ENCODE data around the gene MAGOH. TPM values are rescaled to one million over a fixed set of nuclear protein-coding genes. Genes with fewer than 3 reads are reported as not detected.
"Not testable (repeated sequence)": the region's sequence is repeated elsewhere in the genome, so short reads cannot be mapped to it uniquely, and the experiment has no call there.

Gene MAGOH
- polyA plus RNA-seq, 1 donor from 2014 or later = 53.3 TPM

GRCh38 chr1:53284224-53285020, 46.1 kb upstream of the MAGOH start:
- no peak overlapping the region for H2AFZ ChIP-seq (ENCODE audit: low read depth, low read length)
- TF ChIP-seq TAF1 (IDR thresholded peaks at IDR 0.05; ENCODE audit: low read depth) = no peak
- TF ChIP-seq MXI1 (conservative IDR thresholded peaks at IDR 0.05; ENCODE audit: poor library complexity, severe bottlenecking) = no peak
- no peak for TF ChIP-seq EP300 (conservative IDR thresholded peaks at IDR 0.05; ENCODE audit: poor library complexity, severe bottlenecking)
- TF ChIP-seq RAD21 (conservative IDR thresholded peaks at IDR 0.05) = no peak
- TF ChIP-seq CTCF (IDR thresholded peaks at IDR 0.05; ENCODE audit: poor library complexity, severe bottlenecking) = no peak
- TF ChIP-seq POLR2AphosphoS5 (IDR thresholded peaks at IDR 0.05) = no peak
- no peak for TF ChIP-seq SMC3 (conservative IDR thresholded peaks at IDR 0.05; ENCODE audit: poor library complexity)
- TF ChIP-seq, protein P1, sequence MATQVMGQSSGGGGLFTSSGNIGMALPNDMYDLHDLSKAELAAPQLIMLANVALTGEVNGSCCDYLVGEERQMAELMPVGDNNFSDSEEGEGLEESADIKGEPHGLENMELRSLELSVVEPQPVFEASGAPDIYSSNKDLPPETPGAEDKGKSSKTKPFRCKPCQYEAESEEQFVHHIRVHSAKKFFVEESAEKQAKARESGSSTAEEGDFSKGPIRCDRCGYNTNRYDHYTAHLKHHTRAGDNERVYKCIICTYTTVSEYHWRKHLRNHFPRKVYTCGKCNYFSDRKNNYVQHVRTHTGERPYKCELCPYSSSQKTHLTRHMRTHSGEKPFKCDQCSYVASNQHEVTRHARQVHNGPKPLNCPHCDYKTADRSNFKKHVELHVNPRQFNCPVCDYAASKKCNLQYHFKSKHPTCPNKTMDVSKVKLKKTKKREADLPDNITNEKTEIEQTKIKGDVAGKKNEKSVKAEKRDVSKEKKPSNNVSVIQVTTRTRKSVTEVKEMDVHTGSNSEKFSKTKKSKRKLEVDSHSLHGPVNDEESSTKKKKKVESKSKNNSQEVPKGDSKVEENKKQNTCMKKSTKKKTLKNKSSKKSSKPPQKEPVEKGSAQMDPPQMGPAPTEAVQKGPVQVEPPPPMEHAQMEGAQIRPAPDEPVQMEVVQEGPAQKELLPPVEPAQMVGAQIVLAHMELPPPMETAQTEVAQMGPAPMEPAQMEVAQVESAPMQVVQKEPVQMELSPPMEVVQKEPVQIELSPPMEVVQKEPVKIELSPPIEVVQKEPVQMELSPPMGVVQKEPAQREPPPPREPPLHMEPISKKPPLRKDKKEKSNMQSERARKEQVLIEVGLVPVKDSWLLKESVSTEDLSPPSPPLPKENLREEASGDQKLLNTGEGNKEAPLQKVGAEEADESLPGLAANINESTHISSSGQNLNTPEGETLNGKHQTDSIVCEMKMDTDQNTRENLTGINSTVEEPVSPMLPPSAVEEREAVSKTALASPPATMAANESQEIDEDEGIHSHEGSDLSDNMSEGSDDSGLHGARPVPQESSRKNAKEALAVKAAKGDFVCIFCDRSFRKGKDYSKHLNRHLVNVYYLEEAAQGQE (IDR thresholded peaks at IDR 0.05; ENCODE audit: borderline replicate concordance) = no peak
- no peak for TF ChIP-seq EZH2 (IDR thresholded peaks at IDR 0.05; ENCODE audit: borderline replicate concordance, insufficient read depth, low read length, poor library complexity, severe bottlenecking)
- peaks cover 11% of the 10 kb centered on the region for H3K36me3 ChIP-seq (ENCODE audit: insufficient read depth, low read length)
- H3K9me2 ChIP-seq (ENCODE audit: insufficient read depth, low read length) = no peaks in the 10 kb centered on the region
- H3K79me2 ChIP-seq (replicated peaks; ENCODE audit: insufficient read depth, low read length) = peaks cover 4% of the 10 kb centered on the region
- no peaks in the 10 kb centered on the region for H3K9me3 ChIP-seq (ENCODE audit: low read length)
- H3K27me3 ChIP-seq (ENCODE audit: insufficient read depth, low read depth, low read length) = no peaks in the 10 kb centered on the region
- no peaks in the 10 kb centered on the region for H4K20me1 ChIP-seq (ENCODE audit: insufficient read depth)
- H3K4me3 ChIP-seq (ENCODE audit: low read length) = no peak overlapping the region
- H3F3A ChIP-seq (ENCODE audit: insufficient read depth, low read length, poor library complexity, severe bottlenecking) = no peaks in the 10 kb centered on the region
- no peak overlapping the region for H3K27ac ChIP-seq (ENCODE audit: low read length)
- no peak overlapping the region for H3K4me2 ChIP-seq (ENCODE audit: low read length)
- H3K9ac ChIP-seq (ENCODE audit: low read length) = no peak overlapping the region

- H3K4me2 ChIP-seq (ENCODE audit: low read length); H3K27ac ChIP-seq (ENCODE audit: low read length); H3K9ac ChIP-seq (ENCODE audit: low read length); H3K9me3 ChIP-seq (ENCODE audit: low read length); H4K20me1 ChIP-seq (ENCODE audit: insufficient read depth); H3K4me3 ChIP-seq (ENCODE audit: low read length); H3K27me3 ChIP-seq (ENCODE audit: insufficient read depth, low read depth, low read length); H3K9me2 ChIP-seq (ENCODE audit: insufficient read depth, low read length); H3F3A ChIP-seq (ENCODE audit: insufficient read depth, low read length, poor library complexity, severe bottlenecking); H3K79me2 ChIP-seq (replicated peaks; ENCODE audit: insufficient read depth, low read length); H2AFZ ChIP-seq (ENCODE audit: low read depth, low read length): not testable (repeated sequence)
- H3K36me3 ChIP-seq (ENCODE audit: insufficient read depth, low read length) = peaks cover 11% of the 10 kb centered on the region
Measured at GRCh38 chr1:53283156-53283555, 44.8 kb upstream of the MAGOH start.
